ENCODE measurements around the gene TMEFF2.

GRCh38 chr2:192069417-192069816, 125.3 kb downstream of the TMEFF2 start:
- no peak for TF ChIP-seq CTCF (IDR thresholded peaks at IDR 0.05; ENCODE audit: insufficient read depth, low read depth, low read length)
- TF ChIP-seq EZH2 (IDR thresholded peaks at IDR 0.05; ENCODE audit: insufficient read depth, low read length) = no peak
